Heart right ventricle (tissue), 16 donors: ENCODE measurements around the gene B3GALT5. TPM values are rescaled to one million over a fixed set of nuclear protein-coding genes. Genes with fewer than 3 reads are reported as not detected.

Experiments used
- ATAC-seq, 8 donors: fragments of 200-7000 bp; cut with Tn5 transposase; one replicate each; pipeline ENCODE4 v1.9.1; 2020; ENCODE audit warnings: mild to moderate bottlenecking in 8 of 8, moderate library complexity in 8 of 8, moderate number of reproducible peaks in 1 of 8
- DNase-seq, 2 donors: peaks; one replicate each; pipeline ENCODE4 v3.0.0-alpha.2; 2020
- H3K27ac ChIP-seq, 10 donors: fragments of 200-600 bp; sonication (generic) in 2 of 10; one replicate each; pipeline versions ENCODE4 v1.5.0 to v1.8.0; 2020 to 2022; ENCODE audit warnings: mild to moderate bottlenecking in 3 of 10
- H3K27me3 ChIP-seq, 7 donors: fragments of 200-600 bp; one replicate each; pipeline ENCODE4 v1.8.0; 2021 to 2022; ENCODE audit warnings: mild to moderate bottlenecking in 2 of 7
- H3K36me3 ChIP-seq, 9 donors: fragments of 200-600 bp; sonication (generic) in 1 of 9; one replicate each; pipeline versions ENCODE4 v1.5.0 to v1.8.0; 2020 to 2022; ENCODE audit warnings: mild to moderate bottlenecking in 2 of 9
- H3K4me1 ChIP-seq, 9 donors: fragments of 200-600 bp; sonication (generic) in 1 of 9; one replicate each; pipeline versions ENCODE4 v1.5.0 to v1.8.0; 2020 to 2022; ENCODE audit warnings: mild to moderate bottlenecking in 4 of 9
- H3K4me3 ChIP-seq, 10 donors: fragments of 200-600 bp; sonication (generic) in 2 of 10; one replicate each; pipeline versions ENCODE4 v1.5.0 to v1.8.0; 2020 to 2022; ENCODE audit warnings: mild to moderate bottlenecking in 7 of 10, moderate library complexity in 2 of 10
- H3K9me3 ChIP-seq, 11 donors: fragments of 200-600 bp in 10 of 11; sonication (generic) in 2 of 11; one replicate each; pipeline versions ENCODE4 v1.5.0 to v1.8.0; 2013 to 2022; ENCODE audit warnings: mild to moderate bottlenecking in 2 of 11, control low read depth in 1 of 11, moderate library complexity in 1 of 11
- CTCF ChIP-seq, 9 donors: fragments of 200-600 bp; sonication (generic) in 2 of 9; IDR thresholded peaks; one replicate each; pipeline versions ENCODE4 v1.5.0 to v1.8.0; 2021 to 2022; ENCODE audit warnings: antibody characterized with exemption in 9 of 9, mild to moderate bottlenecking in 5 of 9, moderate library complexity in 1 of 9
- WGBS, 2 donors: extraction: QIAGEN DNeasy Blood & Tissue Kit; methylation state at CpG; one replicate each; pipeline ENCODE4 v1.1.7; 2013; ENCODE audit warnings: inconsistent platforms in 1 of 2; 5-methylcytosine and 5-hydroxymethylcytosine counted together
- intact Hi-C, 10 donors: fragments of 100-400 bp; cut with DNase I; formaldehyde crosslinking; loops; one replicate each; pipeline versions ENCODE4 v1.11.1 to v1.14.2; 2022
- polyA plus RNA-seq, 2 donors: library from polyadenylated mRNA; stranded (reverse); fragments of 200-250 nt; gene quantifications; one replicate each; pipeline ENCODE4 v1.2.3, GENCODE V29; 2013
- total RNA-seq, 10 donors: library from RNA; stranded (reverse); fragmentation: NEBNext Ultra II Directional in 3 of 10; extraction: Animal tissue kit (Norgen Biotek cat#: 25700) in 3 of 10; gene quantifications; one replicate each; pipeline versions ENCODE4 v1.2.1 to v1.2.4, GENCODE V29; 2021 to 2023
- donor health status: Arrhythmogenic right ventricular cardiomyopathy.
- donor health status: ischemic (EF 13 %, LVEDD 7.1; RV severe dilation, severe dysfunction).
- donor health status: healthy with polysubstance abuse.
- donor health status: DM: no; HTN: yes; CAD: no.
- donor health status: DM: no; HTN: no; CAD: no.
- donor health status: ischemic (EF 25% LVEDD 6.9; RV normal size, moderate dysfunction).
- donor health status: ischemic (EF 25% LVEDD 5.7; RV mildly dilated, moderate dysfunction).
- donor health status: healthy.
- donor health status: DM: yes; HTN: yes; CAD: no.
- donor health status: Ischemic cardiomyopathy.
- donor health status: ischemic (EF 35%, LVEDD 5.7; RV mildly dilated, moderate dysfunction).
- donor health status: nonischemic (EF 11% LVEDD 7.7; RV severe dilation, severe dysfunction).
- donor health status: DM: yes; HTN: yes; CAD: no.
- donor health status: PGD.
- donor health status: ischemic (EF 29% LVEDD 5.4; RV normal size, mild dysfunction).
- donor health status: nonischemic (EF 23%, LVEDD 6.1; RV moderate dilation, normal function).

The B3GALT5 gene
- total and polyA plus RNA-seq, 12 donors = under 0.01 to 0.81 (median 0.15) TPM; not detected in 1

- peaks cover 0 to 32% (median 0%) of the 10 kb centered on the region in 11 donors for H3K9me3 ChIP-seq
- no peak for TF ChIP-seq CTCF (IDR thresholded peaks at IDR 0.05)
- no peaks in the 10 kb centered on the region for H3K27me3 ChIP-seq
- intact Hi-C loops = no loop called here
- DNase-seq = no peak
- ATAC-seq = no peak
- WGBS, 2 donors = 40% methylated on average over 1 of the region's 1 CpG
- no peak overlapping the region for H3K27ac ChIP-seq
- H3K36me3 ChIP-seq = no peaks in the 10 kb centered on the region
- H3K4me1 ChIP-seq = no peaks in the 10 kb centered on the region
- H3K4me3 ChIP-seq = no peak overlapping the region
Observed at GRCh38 chr21:39588884-39589283, 23.9 kb upstream of the B3GALT5 start.

GRCh38 chr21:39593522-39593921 is 19.2 kb upstream of the B3GALT5 start:
- Histone ChIP-seq H3K36me3 (no peaks in the 10 kb centered on the region), H3K4me1 (no peaks in the 10 kb centered on the region), H3K9me3 (peaks cover 0 to 9% (median 0%) of the 10 kb centered on the region in 11 donors), H3K27ac (no peak overlapping the region), H3K27me3 (no peaks in the 10 kb centered on the region), H3K4me3 (no peak overlapping the region)
- no peak for DNase-seq
- no peak for ATAC-seq
- TF ChIP-seq CTCF (IDR thresholded peaks at IDR 0.05) = no peak
- intact Hi-C loops = no loop called here

DNA sequence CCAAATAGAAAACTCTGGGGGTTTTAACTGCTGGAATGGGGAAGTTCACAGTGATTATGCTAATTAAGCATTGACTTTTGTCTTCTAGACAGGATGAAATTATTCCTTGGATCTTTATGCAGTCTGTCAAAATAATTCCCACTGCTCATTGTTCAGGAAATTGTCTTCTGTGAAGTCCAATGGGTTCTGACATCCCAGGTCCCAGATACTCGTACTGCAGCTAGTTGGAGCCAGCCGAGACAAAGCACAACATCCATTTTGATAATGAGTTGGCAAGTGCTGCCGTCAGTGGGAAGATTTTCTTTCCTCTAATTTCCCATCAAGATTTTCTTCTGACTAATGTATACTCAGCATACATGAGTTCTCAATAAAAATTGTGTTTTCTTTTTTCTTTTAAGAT is 17.3 kb upstream of the B3GALT5 start:
- H3K36me3 ChIP-seq = no peaks in the 10 kb centered on the region
- no peaks in the 10 kb centered on the region for H3K9me3 ChIP-seq
- ATAC-seq = no peak
- no peak overlapping the region for H3K4me3 ChIP-seq
- intact Hi-C loops = no loop called here
- H3K27me3 ChIP-seq = no peaks in the 10 kb centered on the region
- no peaks in the 10 kb centered on the region for H3K4me1 ChIP-seq
- DNase-seq = no peak
- 55 to 70% methylated on average over 3 of the region's 3 CpGs for WGBS, 2 donors
- no peak overlapping the region for H3K27ac ChIP-seq
- TF ChIP-seq CTCF (IDR thresholded peaks at IDR 0.05) = no peak

- Histone ChIP-seq H3K4me1 (no peaks in the 10 kb centered on the region), H3K36me3 (no peaks in the 10 kb centered on the region), H3K27ac (no peak overlapping the region), H3K27me3 (no peaks in the 10 kb centered on the region), H3K9me3 (no peaks in the 10 kb centered on the region), H3K4me3 (no peak overlapping the region)
- intact Hi-C loops = no loop called here
- WGBS, 2 donors = 32% methylated on average over 7 of the region's 7 CpGs
- ATAC-seq (no peak), DNase-seq (no peak)
- TF ChIP-seq CTCF (IDR thresholded peaks at IDR 0.05) = no peak
Observed at GRCh38 chr21:39597595-39597994, 15.1 kb upstream of the B3GALT5 start.
